Stimulated activated CD4-positive, alpha-beta T cell treated with anti-CD3 and anti-CD28 coated beads, Interleukin-12 subunit alpha, Interleukin-12 subunit beta, amount 100 ng/mL, for 48 hours (primary cell): ENCODE measurements around the gene TDRKH.
"Not testable (repeated sequence)": the region's sequence is repeated elsewhere in the genome, so short reads cannot be mapped to it uniquely, and the experiment has no call there.

Experiments used
- DNase-seq, 3 donors: peaks; one replicate each; pipeline ENCODE4 v3.0.0-alpha.2; 2020; ENCODE audit warnings: low read depth in 2 of 3, low spot score in 1 of 3

TDRKH gene

GRCh38 chr1:151803915-151804314 is 13.6 kb upstream of the TDRKH start:
- DNase-seq = no peak

- no peak for DNase-seq
These were observed 12.9 kb upstream of the TDRKH start for GRCh38 chr1:151803164-151803563.

GRCh38 chr1:151802372-151802771 is 12.1 kb upstream of the TDRKH start:
- DNase-seq = no peak

GRCh38 chr1:151801846-151802245 is 11.5 kb upstream of the TDRKH start:
- no peak for DNase-seq

- no peak for DNase-seq
These were observed 11.1 kb upstream of the TDRKH start for GRCh38 chr1:151801310-151801820.

- DNase-seq = no peak
These were observed 10.5 kb upstream of the TDRKH start for GRCh38 chr1:151800830-151801229.

- no peak for DNase-seq
These were observed 9.1 kb upstream of the TDRKH start for GRCh38 chr1:151799179-151800022.

GRCh38 chr1:151798571-151798970 is 8.3 kb upstream of the TDRKH start:
- no peak for DNase-seq

GRCh38 chr1:151790940-151791651 is 796 bp upstream of the TDRKH start:
- no peak for DNase-seq

- no peak for DNase-seq
These were observed 2.6 kb downstream of the TDRKH start for GRCh38 chr1:151787689-151788088.

- DNase-seq = no peak
These were observed 6.5 kb downstream of the TDRKH start for GRCh38 chr1:151783796-151784195.

GRCh38 chr1:151782741-151783140 is 7.6 kb downstream of the TDRKH start:
- DNase-seq = no peak

GRCh38 chr1:151782026-151782425 is 8.3 kb downstream of the TDRKH start:
- not testable (repeated sequence) for DNase-seq

GRCh38 chr1:151780736-151781135 is 9.6 kb downstream of the TDRKH start:
- DNase-seq = not testable (repeated sequence)

- no peak for DNase-seq
These were observed 10.4 kb downstream of the TDRKH start for GRCh38 chr1:151779852-151780251.

- no peak for DNase-seq
These were observed 13.0 kb downstream of the TDRKH start for GRCh38 chr1:151777317-151777716.

GRCh38 chr1:151776665-151777062 is 13.6 kb downstream of the TDRKH start:
- DNase-seq = no peak

GRCh38 chr1:151775894-151776664 is 14.2 kb downstream of the TDRKH start:
- DNase-seq = no peak

GRCh38 chr1:151774256-151774922 is 15.9 kb downstream of the TDRKH start:
- no peak for DNase-seq

GRCh38 chr1:151773702-151774101 is 16.6 kb downstream of the TDRKH start:
- no peak for DNase-seq

- DNase-seq = not testable (repeated sequence)
These were observed 21.0 kb downstream of the TDRKH start for GRCh38 chr1:151769270-151769669.
